SH-SY5Y (cell line): Measurements from ENCODE around the gene FUCA2.

Source experiments
- GATA2 ChIP-seq: IDR thresholded peaks from 2 replicates; pipeline ENCODE4 v1.6.1; 2011; ENCODE audit warnings: mild to moderate bottlenecking, low read depth, low read length
- GATA3 ChIP-seq: IDR thresholded peaks from 2 replicates; pipeline ENCODE4 v1.6.1; 2011; ENCODE audit warnings: low read depth, mild to moderate bottlenecking, low read length, moderate library complexity

DNA sequence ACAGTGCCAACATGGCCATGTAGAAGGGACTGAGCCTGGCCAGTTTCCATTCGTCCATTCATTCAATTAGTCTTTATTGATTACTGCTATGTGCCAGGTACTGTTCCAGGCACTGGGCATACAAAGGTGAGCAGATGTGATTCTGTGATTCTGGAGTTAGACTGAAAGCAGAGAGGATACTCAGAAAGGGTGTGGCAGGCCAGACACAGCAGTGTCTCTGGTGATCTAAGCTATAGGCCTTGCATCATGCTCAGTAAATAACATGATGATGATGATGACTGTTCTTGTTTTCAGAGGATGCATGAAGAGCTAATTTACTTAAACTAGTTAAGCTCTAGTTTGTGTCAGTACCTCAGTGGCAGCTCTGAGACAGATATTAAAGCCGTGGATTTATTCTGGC lies 31.4 kb upstream of the FUCA2 start:
- TF ChIP-seq GATA3: no peak
- TF ChIP-seq GATA2: no peak
